GM18508 (cell line): ENCODE results near the gene PRPSAP2.

Experiments
- ATAC-seq: cut with Tn5 transposase; IDR thresholded peaks from one replicate; pipeline ENCODE4 v1.9.1; 2021; ENCODE audit warnings: moderate number of reproducible peaks; ENCODE audit not compliant: insufficient read depth, unreplicated experiment

Gene PRPSAP2

DNA sequence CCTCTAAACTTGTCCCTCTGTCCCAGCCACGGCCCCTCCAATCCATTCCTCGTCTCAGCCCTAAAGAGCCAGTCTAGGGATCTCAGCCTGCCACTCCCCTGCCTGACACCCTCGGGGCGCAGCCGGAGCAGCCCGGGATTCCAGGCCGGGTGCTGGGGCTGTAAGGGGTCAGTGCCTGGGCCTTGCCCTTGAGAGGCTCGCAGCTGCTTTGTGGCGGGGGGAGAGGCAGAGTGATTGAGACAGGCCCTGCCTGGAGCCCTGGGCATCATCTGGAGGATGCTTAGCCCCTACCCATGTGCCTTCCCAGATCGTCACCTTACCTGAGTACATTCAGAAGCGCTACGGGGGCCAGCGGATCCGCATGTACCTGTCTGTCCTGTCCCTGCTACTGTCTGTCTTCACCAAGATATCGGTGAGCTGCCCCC, 102.3 kb downstream of the PRPSAP2 start:
- ATAC-seq: no peak

DNA sequence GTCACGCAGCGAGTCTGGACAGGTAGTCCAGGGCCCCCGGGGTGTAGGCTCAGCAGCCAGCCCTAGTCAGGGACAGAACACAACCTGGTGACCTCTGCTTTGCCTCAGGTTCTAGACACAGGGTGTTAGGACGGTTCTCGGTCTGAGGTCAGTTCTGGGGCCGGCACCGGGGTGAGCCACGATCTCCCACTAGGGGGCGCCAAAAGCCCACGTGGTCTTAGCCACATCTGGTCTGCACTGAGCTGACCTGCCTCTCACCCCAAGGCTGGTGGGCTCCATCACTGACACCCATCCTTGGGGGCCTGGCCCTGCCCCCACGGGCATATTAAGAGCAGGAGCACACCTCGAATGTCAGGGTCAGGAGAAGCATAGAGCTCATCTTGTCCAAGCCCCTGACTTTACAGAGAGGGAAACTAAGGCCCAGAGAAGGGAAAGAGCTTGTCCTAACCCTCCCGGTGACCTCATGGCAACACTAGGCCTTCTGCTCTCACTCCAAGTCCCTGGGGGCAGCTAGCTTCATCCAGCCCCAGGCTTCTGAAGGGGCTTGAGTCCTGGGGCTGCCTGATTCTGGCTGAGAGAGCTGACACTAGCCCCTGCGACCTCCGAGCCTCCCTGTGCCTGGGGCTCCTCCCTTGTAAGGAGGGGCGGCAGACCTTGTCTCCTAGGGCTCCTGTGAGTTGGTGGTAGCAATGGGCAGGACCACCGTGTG, 103.0 kb downstream of the PRPSAP2 start:
- ATAC-seq: no peak

DNA sequence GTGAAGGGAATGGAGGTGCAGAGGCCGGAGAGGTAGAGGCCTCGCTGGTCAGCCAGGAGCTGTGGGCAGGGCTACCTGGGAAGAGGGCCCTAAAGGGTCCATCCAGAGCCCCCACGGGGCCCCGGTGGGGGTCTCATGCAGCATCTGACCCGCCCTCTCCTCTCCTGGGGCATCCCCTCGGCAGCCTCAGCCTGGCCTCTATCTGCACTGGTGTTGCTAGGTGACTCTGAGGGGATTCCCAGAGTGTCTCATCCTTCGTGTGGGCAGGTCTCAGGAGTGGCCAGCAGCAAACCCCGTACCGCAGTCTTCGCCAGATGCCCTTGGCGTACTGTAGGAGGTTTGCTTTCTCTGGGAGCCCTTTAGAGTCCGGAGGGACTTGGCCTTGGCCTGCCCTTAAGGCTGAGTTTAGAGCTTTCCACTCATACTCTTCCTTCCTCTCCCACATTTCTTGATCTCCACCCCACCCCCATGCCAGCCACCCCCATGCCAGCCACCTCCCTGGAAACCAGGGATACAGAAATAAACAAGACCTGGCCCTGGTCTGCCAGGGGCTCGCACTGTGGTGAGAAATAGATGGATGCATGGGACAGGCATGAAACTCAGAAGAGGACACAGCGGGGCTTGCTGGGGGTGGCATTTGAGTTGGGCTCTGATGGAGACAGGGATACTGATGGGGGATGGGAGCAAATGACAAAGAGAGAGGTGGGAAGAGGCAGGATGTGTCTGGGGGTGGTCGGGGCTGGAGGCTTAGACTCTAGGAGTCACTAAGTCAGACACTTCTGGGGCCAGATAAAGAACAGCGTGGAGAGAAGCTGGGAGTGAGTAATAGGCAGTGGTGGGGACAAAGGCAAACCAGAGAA, 103.9 kb downstream of the PRPSAP2 start:
- ATAC-seq: no peak

DNA sequence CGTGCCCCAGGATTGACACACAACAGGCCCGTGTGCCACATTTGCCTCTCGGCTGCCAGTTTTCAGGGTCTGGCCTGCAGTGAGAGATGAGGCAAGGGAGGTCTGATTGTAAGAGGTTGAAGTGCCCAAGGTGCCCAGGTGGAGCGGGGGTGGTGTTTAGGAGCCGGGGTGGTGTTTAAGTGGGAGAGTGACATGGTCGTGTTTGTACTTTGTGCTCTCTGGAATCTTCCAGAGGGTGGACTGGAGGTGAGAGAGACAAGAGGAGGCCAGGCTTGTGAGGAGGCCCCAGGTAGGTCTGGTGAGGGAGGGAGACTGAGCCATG, 104.5 kb downstream of the PRPSAP2 start:
- ATAC-seq: no peak

DNA sequence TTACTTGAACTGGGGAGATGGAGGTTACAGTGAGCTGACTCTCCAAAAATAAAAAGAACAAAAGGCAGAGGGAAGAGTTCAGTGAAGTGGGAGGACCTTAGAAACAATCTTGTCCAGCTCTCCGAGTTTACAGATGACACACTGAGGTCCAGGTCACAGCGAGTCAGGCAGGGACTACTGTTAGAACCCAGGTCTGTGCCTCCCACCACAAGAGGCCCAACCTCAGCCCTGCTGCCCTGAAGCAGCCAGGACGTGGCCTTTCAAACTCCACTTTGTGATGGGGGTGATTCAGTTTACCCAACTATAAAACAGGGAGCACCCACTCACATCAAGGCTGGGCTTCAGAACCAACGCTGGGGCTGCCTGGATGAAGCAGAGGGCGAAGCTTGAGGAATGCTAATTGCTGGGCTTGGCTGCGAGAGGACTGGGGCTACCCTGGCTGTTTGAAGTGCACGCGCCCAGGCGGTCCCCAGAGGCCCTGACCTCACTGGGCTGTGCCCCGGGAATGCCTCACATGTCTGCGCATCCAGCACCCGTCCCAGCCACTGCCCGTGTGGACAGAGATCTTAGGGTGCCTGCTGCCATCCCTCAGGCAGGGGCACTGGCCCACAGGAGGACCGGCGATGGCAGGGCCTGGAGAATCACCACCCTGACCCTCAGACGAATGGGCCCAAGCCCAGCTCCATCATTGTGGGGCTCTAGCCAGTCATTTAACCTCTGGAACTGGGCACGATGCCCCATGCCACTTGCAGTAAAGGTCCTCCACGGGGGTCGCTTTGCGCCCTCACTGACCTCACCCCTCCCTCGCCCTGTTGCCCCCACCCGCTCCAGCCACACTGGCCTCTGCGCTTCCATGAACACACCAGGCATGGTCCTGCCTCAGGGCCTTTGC, 105.4 kb downstream of the PRPSAP2 start:
- no peak for ATAC-seq

DNA sequence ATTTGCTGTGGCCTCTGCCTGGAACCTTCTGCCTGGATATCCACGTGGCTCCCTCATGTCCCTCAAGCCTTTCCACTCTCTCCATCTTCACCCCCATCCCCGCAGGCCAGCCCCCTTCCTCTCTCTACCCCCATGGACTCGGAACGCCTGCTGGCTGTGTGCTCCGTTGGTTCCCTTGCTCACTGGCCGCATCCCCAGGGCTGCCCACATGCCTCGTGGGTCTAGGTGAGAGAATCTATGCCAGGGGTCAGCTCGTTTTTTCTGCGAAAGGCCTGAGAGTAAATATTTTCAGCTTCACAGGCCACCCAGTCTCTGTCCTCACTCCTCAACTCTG, 106.1 kb downstream of the PRPSAP2 start:
- ATAC-seq: no peak

DNA sequence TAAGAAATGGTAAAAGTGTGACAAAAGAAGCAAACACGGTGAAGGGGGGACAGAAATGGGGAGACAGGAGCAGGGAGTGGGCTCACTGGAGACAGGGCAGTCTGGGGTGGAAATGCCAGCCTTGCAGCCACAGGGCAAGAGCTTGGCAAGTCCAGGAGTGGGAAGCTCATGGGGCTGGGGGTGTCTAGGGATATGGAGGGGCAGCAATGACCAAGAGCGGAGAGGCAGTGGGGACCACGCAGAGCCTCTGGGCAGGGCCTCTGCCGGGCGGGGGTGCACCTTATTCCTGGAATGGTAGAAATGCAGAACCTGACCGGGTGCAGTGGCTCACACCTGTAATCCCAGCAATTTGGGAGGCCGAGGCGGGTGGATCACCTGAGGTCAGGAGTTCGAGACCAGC, 106.6 kb downstream of the PRPSAP2 start:
- no peak for ATAC-seq

DNA sequence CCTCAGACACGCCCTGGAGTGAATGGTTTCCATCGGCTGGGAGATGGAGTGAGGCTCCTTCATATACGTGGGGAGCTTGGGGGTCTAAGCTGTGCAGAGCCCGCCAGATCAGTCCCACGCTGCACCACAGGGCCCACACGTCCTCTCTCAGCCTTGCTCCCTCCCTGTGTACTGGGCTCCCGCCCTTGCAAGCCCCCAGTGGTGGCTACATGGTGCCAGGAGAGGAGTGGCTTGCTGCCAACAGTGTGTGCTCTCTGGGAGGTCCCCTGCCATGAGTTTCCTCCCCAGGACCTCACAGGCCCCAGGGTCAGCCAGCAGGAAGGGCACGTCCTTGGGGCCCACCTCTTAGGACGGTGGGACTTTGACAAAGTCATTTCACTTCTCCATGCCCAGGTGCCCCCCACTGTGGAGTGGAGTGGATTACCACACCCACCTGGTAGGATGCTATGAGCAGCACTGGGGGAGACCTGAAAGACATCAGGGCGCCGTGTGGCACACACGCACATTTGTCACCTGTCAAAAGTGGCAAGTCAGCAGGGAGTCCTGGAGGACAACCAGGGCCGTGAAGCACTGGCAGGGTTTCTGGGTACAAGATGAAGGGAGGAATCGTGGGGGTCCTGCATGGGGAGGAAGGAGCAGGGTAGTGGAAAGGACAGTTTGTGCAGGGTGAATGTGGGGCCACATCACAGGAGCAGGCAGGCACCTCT, 107.8 kb downstream of the PRPSAP2 start:
- no peak for ATAC-seq

DNA sequence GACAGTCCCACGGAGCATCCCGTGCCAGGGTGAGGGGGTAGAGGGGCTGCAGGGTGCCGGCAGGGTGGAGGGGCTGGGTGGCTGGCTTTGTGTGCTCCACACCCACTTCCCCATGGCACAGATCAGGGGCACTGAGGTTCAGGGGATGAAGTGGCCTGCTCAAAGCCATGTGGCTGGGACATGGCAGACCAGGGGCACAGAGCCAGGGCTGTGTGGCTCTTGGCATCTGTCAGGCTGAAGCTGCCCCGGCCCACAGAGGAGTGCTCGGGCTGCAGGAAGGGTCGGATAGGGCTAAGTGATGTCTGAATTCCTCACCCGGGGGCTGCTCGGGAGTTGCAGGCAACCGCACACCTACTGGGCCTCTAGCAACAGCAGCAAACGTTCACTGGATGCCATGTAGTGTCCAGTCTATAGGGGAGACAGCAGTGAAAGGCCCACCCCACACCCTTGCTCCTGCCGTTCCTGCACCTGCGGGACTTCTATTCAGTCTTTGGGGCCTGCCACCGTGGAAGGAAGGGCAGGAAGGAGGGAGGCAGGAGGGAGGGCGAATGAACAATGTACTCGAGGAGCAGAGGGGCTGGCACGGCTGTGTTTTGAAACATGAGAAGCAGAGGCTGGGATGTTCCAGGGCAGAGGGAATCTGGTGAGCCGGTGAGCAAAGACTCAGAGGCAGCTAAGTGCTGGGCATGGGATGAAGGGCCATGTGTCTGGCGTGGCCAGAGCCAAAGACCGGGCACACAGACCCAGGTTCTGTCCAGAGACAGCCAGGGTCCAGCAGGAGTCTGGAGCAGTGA, 109.1 kb downstream of the PRPSAP2 start:
- ATAC-seq: no peak

DNA sequence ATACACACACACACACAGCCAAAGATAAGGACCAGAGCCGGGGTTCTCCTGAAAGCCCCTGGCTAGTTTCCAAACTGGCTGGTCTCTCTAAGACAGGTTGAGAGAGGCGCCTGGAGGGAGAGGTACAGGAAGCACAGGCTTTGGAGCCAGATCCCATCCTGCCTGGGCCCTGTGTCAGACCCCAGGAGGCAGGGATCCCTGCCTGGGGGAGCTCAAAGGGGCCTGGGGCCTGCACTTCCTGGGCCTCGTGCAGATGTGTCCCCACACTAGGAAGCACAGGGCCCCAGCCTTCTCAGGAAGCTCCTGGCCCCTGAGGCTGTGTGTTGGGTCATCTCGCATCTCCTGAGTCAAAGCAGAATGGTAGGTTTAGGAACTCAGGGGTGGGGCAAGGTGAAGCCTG, 110.0 kb downstream of the PRPSAP2 start:
- ATAC-seq: no peak

DNA sequence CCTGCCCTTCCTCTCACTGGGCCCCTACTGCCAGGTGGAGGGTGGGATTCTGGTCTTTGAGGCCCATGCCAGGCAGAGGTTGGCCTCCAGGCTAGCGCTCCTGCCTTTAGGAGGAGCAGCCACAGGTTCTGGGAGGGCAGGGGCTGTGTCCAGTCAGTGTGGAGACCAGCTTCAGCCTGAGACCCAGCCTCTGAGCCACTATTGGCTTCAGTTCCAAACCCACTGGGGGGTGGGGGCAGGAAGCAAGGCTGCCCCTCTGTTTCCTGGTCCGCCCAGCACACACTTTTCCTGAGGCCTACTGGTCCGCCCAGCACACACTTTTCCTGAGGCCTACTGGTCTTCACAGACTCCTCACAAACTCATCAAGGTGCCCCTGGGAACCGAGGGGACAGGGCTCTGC, 110.4 kb downstream of the PRPSAP2 start:
- ATAC-seq: no peak

DNA sequence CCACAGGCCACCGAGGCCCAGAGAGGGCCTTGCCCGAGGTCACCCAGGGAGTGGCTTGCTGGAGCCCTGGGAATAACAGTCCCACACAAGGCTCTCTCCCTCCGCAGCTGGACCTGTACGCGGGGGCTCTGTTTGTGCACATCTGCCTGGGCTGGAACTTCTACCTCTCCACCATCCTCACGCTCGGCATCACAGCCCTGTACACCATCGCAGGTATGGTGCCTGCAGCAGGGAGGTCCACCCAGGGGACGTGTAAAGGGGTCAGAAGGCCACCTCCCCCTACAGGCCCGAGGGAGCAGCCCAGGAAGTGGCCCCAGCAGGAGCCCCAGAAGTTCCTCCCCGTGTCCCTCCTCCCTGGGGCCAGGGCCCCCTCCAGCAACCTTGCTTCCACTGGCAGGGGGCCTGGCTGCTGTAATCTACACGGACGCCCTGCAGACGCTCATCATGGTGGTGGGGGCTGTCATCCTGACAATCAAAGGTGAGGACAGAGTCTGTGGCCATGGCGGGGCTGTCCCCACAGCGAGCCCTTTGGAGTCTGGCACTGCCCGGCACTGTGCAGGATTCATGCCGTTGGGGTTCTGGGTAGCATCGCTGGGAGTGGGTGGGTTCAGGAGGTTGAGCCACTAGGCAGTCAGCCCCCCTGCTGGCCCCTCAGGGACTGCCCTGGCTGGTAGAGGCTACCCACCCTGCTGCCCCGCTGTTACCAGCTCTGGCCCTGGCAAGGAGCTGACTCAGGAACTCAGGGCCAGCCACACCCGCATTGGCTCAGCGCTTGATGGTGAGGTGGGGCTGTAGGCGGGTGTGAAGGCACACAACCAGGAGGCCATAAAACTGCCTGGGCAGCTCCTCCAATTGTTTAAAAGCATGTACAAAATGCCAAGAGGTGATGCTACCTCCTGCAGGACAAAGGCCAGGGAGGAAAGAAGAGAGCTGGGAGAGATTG, 111.3 kb downstream of the PRPSAP2 start:
- no peak for ATAC-seq

DNA sequence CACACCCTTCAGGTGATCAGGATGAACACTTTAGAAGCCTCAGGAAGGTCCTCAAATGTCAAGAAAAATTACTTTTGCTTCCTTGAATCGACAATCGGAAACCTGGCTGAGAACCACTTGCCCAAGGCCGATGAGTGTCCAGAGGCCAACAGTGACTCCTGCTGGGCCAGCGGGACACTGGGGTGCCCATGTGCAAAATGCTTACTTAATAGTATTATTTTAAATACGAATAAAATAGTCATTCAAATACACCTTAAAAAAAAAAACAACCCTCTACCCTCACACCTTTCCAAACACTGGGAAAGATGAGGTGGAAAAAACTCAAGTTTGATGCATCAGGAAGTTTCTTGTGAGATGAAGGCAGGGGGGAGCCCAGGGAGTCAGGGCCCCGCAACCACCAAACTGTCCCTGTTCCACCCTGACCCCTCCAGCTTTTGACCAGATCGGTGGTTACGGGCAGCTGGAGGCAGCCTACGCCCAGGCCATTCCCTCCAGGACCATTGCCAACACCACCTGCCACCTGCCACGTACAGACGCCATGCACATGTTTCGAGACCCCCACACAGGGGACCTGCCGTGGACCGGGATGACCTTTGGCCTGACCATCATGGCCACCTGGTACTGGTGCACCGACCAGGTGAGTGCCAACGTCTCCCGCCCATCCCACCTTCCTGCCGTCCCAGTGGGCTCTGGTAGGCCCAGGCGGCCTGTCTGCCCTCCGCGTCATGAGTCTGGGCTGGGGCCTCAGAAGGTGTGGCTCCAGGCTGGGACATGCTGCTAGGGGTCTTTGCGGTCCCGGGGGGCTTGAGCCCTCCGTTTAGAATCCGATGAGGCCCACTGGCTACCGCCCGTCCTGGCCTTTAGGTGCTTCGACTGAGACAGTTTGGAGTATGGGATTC, 112.9 kb downstream of the PRPSAP2 start:
- ATAC-seq: no peak

DNA sequence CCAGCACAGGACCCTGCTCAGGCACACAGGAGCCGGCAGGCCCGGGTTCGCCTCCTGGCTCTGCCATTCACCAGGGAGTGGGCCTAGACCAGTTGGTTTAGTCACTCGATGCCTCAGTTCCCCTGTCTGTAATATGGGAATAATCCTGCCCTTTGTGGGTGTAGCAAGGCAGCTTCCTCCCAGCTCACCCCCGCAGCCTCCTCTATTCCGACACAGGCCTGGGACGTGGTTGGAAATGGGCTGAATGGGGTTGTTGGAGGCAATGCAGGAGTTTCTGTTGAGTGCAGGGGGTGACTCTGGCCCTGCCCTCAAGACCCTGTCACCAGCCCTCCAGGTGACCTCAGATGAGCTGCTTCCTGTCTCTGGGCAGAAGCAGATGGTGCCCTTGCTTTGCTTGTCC, 113.9 kb downstream of the PRPSAP2 start:
- no peak for ATAC-seq

DNA sequence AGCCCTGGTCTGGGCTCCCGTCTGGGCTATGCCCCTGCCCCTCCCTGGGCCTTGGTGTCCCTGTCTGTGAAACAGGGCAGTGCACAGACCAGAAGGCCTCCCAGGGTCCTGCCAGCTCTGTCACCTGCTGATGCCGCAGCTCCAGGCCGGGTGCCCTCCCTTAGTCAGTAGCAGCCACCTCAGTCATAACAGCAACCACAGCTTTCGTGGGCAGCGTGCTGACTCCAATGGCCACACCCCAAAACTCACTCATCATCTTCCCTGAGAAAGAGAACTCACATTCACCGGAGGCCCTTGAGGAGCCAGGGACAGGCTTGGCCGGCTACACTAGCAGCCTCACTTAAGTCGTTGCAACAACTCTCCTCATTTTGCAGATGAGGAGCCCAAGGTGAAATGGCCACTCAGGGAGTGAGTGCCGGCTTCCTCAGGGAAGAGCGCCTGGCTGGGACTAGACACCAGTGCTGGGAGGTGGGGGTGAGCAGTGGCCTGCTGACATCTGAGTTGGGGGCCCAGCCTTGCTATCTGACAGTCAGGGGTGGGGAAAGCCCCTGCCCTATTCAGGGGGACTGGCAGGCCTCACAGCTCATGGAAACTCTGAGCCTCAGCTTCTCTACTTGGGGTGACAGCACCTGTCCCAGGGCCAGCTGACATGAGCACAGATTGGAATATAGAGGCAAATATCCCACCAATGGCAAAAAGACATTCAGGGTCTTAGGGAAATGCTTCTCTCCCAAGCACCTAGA, 116.6 kb downstream of the PRPSAP2 start:
- no peak for ATAC-seq

DNA sequence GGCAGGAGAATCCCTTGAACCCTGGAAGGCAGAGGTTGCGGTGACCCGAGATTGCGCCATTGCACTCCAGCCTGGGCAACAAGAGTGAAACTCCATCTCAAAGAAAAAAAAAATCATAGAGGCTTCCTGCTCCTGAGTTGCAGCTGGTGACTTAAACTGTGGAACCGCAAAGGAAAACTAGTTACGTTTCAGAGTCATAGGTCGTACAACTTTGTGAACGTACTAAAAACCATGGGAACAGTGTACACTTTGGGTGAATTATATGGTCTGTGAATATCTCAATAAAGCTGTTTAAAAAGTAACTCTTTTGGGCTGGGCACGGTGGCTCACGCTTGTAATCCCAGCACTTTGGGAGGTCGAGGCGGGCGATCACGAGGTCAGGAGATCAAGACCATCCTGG, 117.7 kb downstream of the PRPSAP2 start:
- ATAC-seq: no peak

DNA sequence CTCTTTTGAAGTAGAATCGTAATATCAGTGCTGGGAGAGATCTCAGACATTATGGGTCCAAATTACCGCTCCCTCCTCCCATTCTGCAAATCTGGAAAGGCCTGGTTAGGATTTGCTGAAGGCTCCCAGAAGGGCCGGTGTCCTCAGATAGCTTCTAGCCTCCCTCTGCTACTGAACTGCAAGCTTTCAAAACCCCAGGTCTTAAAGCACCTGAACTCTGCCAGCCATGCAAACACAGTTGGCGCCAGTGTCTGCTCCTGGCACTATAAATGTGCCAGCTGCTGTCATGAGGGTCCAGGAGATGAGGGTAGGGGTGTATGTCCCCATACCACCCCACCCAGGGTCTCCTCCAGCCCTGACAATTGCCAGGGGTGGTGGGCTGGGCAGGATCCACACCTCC, 118.3 kb downstream of the PRPSAP2 start:
- no peak for ATAC-seq
